RWPE1 (cell line): ENCODE data around the gene EZH1.
A peak's percentile ranks its signal among the peaks of the same experiment; 100 is the strongest.

Experiments
- CTCF ChIA-PET: fragments of 350-600 bp; sonication (Branson Sonifier 250); formaldehyde crosslinking; extraction: SDS; loops from one replicate; lab custom pipeline; 2021; lab: Yijun Ruan, JAX
- POLR2A ChIA-PET: fragments of 400-600 bp; formaldehyde crosslinking; extraction: SDS; loops from one replicate; lab custom pipeline; 2020; ENCODE audit warnings: antibody characterized with exemption; ENCODE audit not compliant: low non-redundant PET; lab: Yijun Ruan, JAX
- DNase-seq: peaks from one replicate; pipeline ENCODE4 v3.0.0; 2012; ENCODE audit warnings: low spot score
- H3K27ac ChIP-seq: fragments of 450-650 bp; 2 replicates; pipeline ENCODE4 v1.5.1; 2017
- TF ChIP-seq, protein P1 (sequence below): fragments of 450-650 bp; conservative IDR thresholded peaks from 2 replicates; pipeline ENCODE4 v1.5.1; 2017; ENCODE audit warnings: low read depth, mild to moderate bottlenecking

The EZH1 gene

GRCh38 chr17:42677012-42677857, 67.6 kb downstream of the EZH1 start:
- ChIA-PET CTCF (interaction anchor here (0.6 to 5.7 kb wide), 3 partner anchors 69 to 266 kb away, joined by 4 to 22 read pairs (median 5); no protein-coding TSS in a partner anchor), POLR2A (interaction anchor here (0.5 to 1.6 kb wide), 6 partner anchors 10 to 156 kb away, joined by 3 to 5 read pairs (median 3); partner anchors contain the start of genes TUBG1 and TUBG2)
- TF ChIP-seq, protein P1, sequence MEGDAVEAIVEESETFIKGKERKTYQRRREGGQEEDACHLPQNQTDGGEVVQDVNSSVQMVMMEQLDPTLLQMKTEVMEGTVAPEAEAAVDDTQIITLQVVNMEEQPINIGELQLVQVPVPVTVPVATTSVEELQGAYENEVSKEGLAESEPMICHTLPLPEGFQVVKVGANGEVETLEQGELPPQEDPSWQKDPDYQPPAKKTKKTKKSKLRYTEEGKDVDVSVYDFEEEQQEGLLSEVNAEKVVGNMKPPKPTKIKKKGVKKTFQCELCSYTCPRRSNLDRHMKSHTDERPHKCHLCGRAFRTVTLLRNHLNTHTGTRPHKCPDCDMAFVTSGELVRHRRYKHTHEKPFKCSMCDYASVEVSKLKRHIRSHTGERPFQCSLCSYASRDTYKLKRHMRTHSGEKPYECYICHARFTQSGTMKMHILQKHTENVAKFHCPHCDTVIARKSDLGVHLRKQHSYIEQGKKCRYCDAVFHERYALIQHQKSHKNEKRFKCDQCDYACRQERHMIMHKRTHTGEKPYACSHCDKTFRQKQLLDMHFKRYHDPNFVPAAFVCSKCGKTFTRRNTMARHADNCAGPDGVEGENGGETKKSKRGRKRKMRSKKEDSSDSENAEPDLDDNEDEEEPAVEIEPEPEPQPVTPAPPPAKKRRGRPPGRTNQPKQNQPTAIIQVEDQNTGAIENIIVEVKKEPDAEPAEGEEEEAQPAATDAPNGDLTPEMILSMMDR: no peak
- peak overlapping the region; percentile 99 for H3K27ac ChIP-seq
- peak; percentile 99 for DNase-seq

- H3K27ac ChIP-seq: peak within 1 kb of the TSS; percentile 99
- ChIA-PET POLR2A (interaction anchor here (0.6 to 1.6 kb wide), 4 partner anchors 9 to 157 kb away, joined by 3 to 5 read pairs (median 3); partner anchors contain the start of gene TUBG2), CTCF (interaction anchor here (0.7 to 5.7 kb wide), 3 partner anchors 47 to 98 kb away, joined by 3 to 22 read pairs (median 5); no protein-coding TSS in a partner anchor)
- no peak for DNase-seq
- TF ChIP-seq, protein P1: no peak
These were observed 68.3 kb downstream of the EZH1 start, which contains the start of gene PLEKHH3 for GRCh38 chr17:42676424-42677011. PLEKHH3 (minus strand) TSS chr17:42676994; CDS start chr17:42676563, 431 bp downstream.

GRCh38 chr17:42675965-42676423, 68.8 kb downstream of the EZH1 start:
- TF ChIP-seq, protein P1: no peak
- H3K27ac ChIP-seq: peak overlapping the region; percentile 99
- no peak for DNase-seq
- ChIA-PET POLR2A (interaction anchor here (0.6 to 1.6 kb wide), 2 partner anchors 17 to 639 kb away, joined by 3 to 5 read pairs; partner anchors contain the start of gene TUBG2), CTCF (interaction anchor here (0.7 to 5.7 kb wide), 4 partner anchors 12 to 380 kb away, joined by 3 to 22 read pairs (median 3); no protein-coding TSS in a partner anchor)

DNA sequence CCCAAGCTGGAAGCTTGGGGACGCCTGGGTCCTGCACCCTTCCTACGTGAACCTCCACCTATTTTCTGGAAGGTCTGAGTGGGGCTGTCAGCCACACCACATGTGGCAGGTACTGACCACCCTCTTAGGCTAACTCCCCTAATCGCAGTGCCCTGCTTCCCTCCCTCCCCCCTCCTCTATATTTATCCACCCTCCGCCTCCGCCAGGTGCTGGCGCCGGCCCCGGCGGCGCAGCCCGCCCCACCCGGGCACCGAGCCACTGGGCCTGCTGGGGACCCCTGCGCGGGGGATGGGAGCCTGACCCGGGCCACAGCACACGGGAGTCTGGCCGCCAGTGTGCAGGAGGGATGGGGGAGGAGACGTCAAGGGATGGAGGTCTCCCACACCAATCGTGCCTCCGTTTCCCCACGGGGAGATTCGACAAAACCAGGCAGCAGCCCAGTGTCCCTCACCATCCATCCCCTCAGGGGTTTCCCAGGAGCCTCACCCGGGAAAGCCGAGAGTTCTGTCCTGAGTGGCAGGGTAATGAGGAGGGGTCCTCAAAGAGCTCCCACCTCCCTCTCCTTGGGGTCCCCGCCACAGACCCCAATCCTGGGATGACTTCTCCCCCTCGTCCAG, 69.4 kb downstream of the EZH1 start:
- TF ChIP-seq, protein P1: no peak
- H3K27ac ChIP-seq: peak overlapping the region; percentile 99
- no peak for DNase-seq
- ChIA-PET CTCF (interaction anchor here (0.6 to 5.7 kb wide), 4 partner anchors 12 to 380 kb away, joined by 3 to 22 read pairs (median 3); no protein-coding TSS in a partner anchor), POLR2A (interaction anchor here (0.6 to 1.6 kb wide), 2 partner anchors 16 to 638 kb away, joined by 3 to 5 read pairs; partner anchors contain the start of gene TUBG2)

- ChIA-PET POLR2A (interaction anchor here (0.8 kb wide), 1 partner anchor 11 kb away, joined by 3 read pairs; no protein-coding TSS in a partner anchor), CTCF (interaction anchor here (0.6 to 5.7 kb wide), 5 partner anchors 13 to 104 kb away, joined by 3 to 22 read pairs (median 8); no protein-coding TSS in a partner anchor)
- H3K27ac ChIP-seq: peak overlapping the region; percentile 99
- TF ChIP-seq, protein P1: no peak
- no peak for DNase-seq
These were observed 70.0 kb downstream of the EZH1 start for GRCh38 chr17:42674755-42675347.
